ENCODE measurements around the gene SETD5. TPM values are rescaled to one million over a fixed set of nuclear protein-coding genes. Genes with fewer than 3 reads are reported as not detected.

Gene SETD5
- total and polyA plus RNA-seq, 2 of the 8 experiments (the other 6 are each of a cell fraction or from before 2014, with no cell fraction given): 108 to 234 TPM

GRCh38 chr3:9373465-9373864 lies 23.9 kb upstream of the SETD5 start (continued):
- TF ChIP-seq, protein P1, sequence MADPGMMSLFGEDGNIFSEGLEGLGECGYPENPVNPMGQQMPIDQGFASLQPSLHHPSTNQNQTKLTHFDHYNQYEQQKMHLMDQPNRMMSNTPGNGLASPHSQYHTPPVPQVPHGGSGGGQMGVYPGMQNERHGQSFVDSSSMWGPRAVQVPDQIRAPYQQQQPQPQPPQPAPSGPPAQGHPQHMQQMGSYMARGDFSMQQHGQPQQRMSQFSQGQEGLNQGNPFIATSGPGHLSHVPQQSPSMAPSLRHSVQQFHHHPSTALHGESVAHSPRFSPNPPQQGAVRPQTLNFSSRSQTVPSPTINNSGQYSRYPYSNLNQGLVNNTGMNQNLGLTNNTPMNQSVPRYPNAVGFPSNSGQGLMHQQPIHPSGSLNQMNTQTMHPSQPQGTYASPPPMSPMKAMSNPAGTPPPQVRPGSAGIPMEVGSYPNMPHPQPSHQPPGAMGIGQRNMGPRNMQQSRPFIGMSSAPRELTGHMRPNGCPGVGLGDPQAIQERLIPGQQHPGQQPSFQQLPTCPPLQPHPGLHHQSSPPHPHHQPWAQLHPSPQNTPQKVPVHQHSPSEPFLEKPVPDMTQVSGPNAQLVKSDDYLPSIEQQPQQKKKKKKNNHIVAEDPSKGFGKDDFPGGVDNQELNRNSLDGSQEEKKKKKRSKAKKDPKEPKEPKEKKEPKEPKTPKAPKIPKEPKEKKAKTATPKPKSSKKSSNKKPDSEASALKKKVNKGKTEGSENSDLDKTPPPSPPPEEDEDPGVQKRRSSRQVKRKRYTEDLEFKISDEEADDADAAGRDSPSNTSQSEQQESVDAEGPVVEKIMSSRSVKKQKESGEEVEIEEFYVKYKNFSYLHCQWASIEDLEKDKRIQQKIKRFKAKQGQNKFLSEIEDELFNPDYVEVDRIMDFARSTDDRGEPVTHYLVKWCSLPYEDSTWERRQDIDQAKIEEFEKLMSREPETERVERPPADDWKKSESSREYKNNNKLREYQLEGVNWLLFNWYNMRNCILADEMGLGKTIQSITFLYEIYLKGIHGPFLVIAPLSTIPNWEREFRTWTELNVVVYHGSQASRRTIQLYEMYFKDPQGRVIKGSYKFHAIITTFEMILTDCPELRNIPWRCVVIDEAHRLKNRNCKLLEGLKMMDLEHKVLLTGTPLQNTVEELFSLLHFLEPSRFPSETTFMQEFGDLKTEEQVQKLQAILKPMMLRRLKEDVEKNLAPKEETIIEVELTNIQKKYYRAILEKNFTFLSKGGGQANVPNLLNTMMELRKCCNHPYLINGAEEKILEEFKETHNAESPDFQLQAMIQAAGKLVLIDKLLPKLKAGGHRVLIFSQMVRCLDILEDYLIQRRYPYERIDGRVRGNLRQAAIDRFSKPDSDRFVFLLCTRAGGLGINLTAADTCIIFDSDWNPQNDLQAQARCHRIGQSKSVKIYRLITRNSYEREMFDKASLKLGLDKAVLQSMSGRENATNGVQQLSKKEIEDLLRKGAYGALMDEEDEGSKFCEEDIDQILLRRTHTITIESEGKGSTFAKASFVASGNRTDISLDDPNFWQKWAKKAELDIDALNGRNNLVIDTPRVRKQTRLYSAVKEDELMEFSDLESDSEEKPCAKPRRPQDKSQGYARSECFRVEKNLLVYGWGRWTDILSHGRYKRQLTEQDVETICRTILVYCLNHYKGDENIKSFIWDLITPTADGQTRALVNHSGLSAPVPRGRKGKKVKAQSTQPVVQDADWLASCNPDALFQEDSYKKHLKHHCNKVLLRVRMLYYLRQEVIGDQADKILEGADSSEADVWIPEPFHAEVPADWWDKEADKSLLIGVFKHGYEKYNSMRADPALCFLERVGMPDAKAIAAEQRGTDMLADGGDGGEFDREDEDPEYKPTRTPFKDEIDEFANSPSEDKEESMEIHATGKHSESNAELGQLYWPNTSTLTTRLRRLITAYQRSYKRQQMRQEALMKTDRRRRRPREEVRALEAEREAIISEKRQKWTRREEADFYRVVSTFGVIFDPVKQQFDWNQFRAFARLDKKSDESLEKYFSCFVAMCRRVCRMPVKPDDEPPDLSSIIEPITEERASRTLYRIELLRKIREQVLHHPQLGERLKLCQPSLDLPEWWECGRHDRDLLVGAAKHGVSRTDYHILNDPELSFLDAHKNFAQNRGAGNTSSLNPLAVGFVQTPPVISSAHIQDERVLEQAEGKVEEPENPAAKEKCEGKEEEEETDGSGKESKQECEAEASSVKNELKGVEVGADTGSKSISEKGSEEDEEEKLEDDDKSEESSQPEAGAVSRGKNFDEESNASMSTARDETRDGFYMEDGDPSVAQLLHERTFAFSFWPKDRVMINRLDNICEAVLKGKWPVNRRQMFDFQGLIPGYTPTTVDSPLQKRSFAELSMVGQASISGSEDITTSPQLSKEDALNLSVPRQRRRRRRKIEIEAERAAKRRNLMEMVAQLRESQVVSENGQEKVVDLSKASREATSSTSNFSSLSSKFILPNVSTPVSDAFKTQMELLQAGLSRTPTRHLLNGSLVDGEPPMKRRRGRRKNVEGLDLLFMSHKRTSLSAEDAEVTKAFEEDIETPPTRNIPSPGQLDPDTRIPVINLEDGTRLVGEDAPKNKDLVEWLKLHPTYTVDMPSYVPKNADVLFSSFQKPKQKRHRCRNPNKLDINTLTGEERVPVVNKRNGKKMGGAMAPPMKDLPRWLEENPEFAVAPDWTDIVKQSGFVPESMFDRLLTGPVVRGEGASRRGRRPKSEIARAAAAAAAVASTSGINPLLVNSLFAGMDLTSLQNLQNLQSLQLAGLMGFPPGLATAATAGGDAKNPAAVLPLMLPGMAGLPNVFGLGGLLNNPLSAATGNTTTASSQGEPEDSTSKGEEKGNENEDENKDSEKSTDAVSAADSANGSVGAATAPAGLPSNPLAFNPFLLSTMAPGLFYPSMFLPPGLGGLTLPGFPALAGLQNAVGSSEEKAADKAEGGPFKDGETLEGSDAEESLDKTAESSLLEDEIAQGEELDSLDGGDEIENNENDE (IDR thresholded peaks at IDR 0.05; ENCODE audit: insufficient replicate concordance, low read length): no peak
- TF ChIP-seq SP1 (IDR thresholded peaks at IDR 0.05; ENCODE audit: low read depth, low read length) (no peak), RAD21 (IDR thresholded peaks at IDR 0.05 in 1 of 2, conservative IDR thresholded peaks at IDR 0.05 in 1 of 2; ENCODE audit: low read depth in 2 of 2, low read length in 2 of 2) (no peak), SAP30 (IDR thresholded peaks at IDR 0.05; ENCODE audit: insufficient read depth, insufficient replicate concordance, low read length) (no peak), GABPA (IDR thresholded peaks at IDR 0.05; ENCODE audit: borderline replicate concordance, insufficient read depth, low read length) (no peak), SIN3A (conservative IDR thresholded peaks at IDR 0.05 in 1 of 2, IDR thresholded peaks at IDR 0.05 in 1 of 2; ENCODE audit: low read depth in 1 of 2, low read length in 2 of 2) (no peak), CBX5 (IDR thresholded peaks at IDR 0.05; ENCODE audit: low read depth, low read length) (no peak), NANOG (IDR thresholded peaks at IDR 0.05; ENCODE audit: insufficient read depth, low read depth, low read length, poor library complexity, severe bottlenecking) (no peak)
- TF ChIP-seq, protein P2, sequence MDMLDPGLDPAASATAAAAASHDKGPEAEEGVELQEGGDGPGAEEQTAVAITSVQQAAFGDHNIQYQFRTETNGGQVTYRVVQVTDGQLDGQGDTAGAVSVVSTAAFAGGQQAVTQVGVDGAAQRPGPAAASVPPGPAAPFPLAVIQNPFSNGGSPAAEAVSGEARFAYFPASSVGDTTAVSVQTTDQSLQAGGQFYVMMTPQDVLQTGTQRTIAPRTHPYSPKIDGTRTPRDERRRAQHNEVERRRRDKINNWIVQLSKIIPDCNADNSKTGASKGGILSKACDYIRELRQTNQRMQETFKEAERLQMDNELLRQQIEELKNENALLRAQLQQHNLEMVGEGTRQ (IDR thresholded peaks at IDR 0.05; ENCODE audit: low read length): no peak

All from H1 (cell line).